Activated T-helper 17 cell treated with anti-CD3 and anti-CD28 coated beads, Interleukin-2, amount 50 U/mL, for 72 hours (primary cell): ENCODE measurements around the gene TUBGCP6. TPM values are rescaled to one million over a fixed set of nuclear protein-coding genes. Genes with fewer than 3 reads are reported as not detected.

Source experiments
- ATAC-seq: fragments of 150-1000 bp; cut with Tn5 transposase; replicated peaks from 2 replicates; pipeline ENCODE4 v1.10.0; 2021; ENCODE audit warnings: mild to moderate bottlenecking, moderate library complexity
- H3K27ac Mint-ChIP-seq: one replicate; pipeline ENCODE4 v1.8.0; 2022; ENCODE audit warnings: mixed read lengths
- H3K27me3 Mint-ChIP-seq: one replicate; pipeline ENCODE4 v1.8.0; 2022; ENCODE audit warnings: mixed read lengths
- H3K36me3 Mint-ChIP-seq: one replicate; pipeline ENCODE4 v1.8.0; 2022; ENCODE audit warnings: low read depth, mild to moderate bottlenecking, mixed read lengths
- H3K4me1 Mint-ChIP-seq: one replicate; pipeline ENCODE4 v1.8.0; 2022; ENCODE audit warnings: mixed read lengths
- H3K4me3 Mint-ChIP-seq: one replicate; pipeline ENCODE4 v1.8.0; 2022; ENCODE audit warnings: mild to moderate bottlenecking, mixed read lengths
- H3K9me3 Mint-ChIP-seq: one replicate; pipeline ENCODE4 v1.8.0; 2022; ENCODE audit warnings: mixed read lengths
- total RNA-seq, 2 donors: library from RNA; stranded (reverse); gene quantifications; one replicate each; pipeline ENCODE4 v1.2.3, GENCODE V29; 2022

TUBGCP6 gene
- total RNA-seq, 2 donors from 2014 or later, result 44.5 to 51.1 TPM

GRCh38 chr22:50190941-50191741 lies 53.7 kb downstream of the TUBGCP6 start:
- Mint-ChIP-seq H3K4me1 (peaks cover 6% of the 10 kb centered on the region), H3K36me3 (peaks cover 37% of the 10 kb centered on the region), H3K9me3 (no peaks in the 10 kb centered on the region), H3K4me3 (peak overlapping the region; percentile 88), H3K27ac (peak overlapping the region; percentile 93), H3K27me3 (no peaks in the 10 kb centered on the region)
- peak; percentile 71 for ATAC-seq

- ATAC-seq, result peak; percentile 63
- H3K36me3 Mint-ChIP-seq, result peaks cover 30% of the 10 kb centered on the region
Measured at GRCh38 chr22:50190182-50190940, 54.5 kb downstream of the TUBGCP6 start.

GRCh38 chr22:50189849-50190181 lies 55.0 kb downstream of the TUBGCP6 start:
- Mint-ChIP-seq H3K36me3 (peaks cover 24% of the 10 kb centered on the region), H3K4me1 (peaks cover 6% of the 10 kb centered on the region), H3K4me3 (peak overlapping the region; percentile 88), H3K27me3 (no peaks in the 10 kb centered on the region), H3K9me3 (no peaks in the 10 kb centered on the region), H3K27ac (peak overlapping the region; percentile 89)
- peak; percentile 0 for ATAC-seq

More at GRCh38 chr22:50190182-50190940, 54.5 kb downstream of the TUBGCP6 start:
- Mint-ChIP-seq H3K27ac (peak overlapping the region; percentile 93), H3K4me1 (peaks cover 6% of the 10 kb centered on the region), H3K9me3 (no peaks in the 10 kb centered on the region), H3K4me3 (peak overlapping the region; percentile 88), H3K27me3 (no peaks in the 10 kb centered on the region)

- Mint-ChIP-seq H3K4me3 (peak overlapping the region; percentile 88), H3K27me3 (no peaks in the 10 kb centered on the region), H3K4me1 (peaks cover 6% of the 10 kb centered on the region), H3K9me3 (no peaks in the 10 kb centered on the region), H3K36me3 (peaks cover 21% of the 10 kb centered on the region), H3K27ac (peak overlapping the region; percentile 89)
- no peak for ATAC-seq
Measured at GRCh38 chr22:50189184-50189848, 55.5 kb downstream of the TUBGCP6 start.

DNA sequence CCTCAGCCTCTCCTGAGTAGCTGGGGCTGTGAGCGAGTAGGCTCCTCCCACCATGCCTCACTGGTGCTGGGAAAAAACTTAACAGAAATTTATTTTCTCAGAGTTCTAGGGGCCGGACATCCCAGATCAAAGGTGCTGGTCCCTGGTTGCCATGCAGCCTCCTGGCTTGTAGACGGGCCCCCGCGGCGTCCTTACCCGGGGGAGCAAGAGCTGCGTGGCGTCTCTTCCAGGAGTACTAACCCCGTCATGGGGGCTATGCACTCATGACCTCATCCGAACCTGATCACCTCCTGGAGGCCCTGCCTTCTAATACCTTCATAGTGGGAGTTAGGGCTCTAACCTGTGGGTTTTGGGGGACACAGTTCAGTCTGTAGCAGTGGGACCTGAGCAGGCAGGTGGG lies 56.5 kb downstream of the TUBGCP6 start:
- Mint-ChIP-seq H3K27me3 (no peaks in the 10 kb centered on the region), H3K4me3 (peak overlapping the region; percentile 90), H3K4me1 (peaks cover 6% of the 10 kb centered on the region), H3K9me3 (no peaks in the 10 kb centered on the region), H3K27ac (no peak overlapping the region), H3K36me3 (peaks cover 21% of the 10 kb centered on the region)
- ATAC-seq, result no peak

DNA sequence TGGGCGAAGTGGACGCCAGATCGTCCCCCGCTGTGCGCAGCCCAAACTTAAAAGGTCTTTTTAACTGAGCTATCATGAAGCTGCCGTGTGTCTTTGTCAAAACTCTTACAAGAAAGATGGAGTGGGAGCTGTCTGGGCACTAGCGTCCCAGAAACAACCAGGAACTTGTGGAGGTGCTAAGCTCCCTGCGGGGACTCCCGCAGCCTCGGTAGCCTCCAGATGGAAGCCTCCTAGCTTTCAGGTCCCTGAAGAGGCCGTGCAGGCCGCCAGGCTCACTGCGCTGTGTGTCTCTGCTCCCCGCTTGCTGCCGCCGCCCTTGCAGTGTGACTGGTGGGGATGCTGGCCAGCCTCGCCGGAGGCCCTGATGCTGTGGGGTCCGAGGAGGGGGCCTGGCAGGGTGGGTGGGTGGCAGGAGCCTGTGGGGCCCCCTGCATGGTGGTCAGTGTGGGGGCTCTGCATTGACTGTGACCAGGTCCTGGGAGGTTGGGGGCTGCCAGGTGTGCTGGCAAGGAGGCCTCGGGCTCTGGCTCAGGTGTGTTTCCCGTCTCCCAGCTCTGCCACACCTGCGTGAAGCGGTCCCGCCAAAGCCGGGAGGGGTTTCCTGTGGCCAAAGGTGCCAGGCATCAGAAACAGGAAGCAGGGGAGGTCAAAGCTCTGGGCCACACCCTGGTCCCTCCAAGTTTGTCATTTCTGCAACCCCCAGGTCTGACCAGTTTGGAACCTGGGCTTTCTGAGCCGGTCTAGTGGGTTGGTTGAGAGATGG lies 57.9 kb downstream of the TUBGCP6 start:
- Mint-ChIP-seq H3K9me3 (no peaks in the 10 kb centered on the region), H3K27me3 (no peaks in the 10 kb centered on the region), H3K27ac (peak overlapping the region; percentile 95), H3K4me1 (peaks cover 6% of the 10 kb centered on the region), H3K4me3 (peak overlapping the region; percentile 90), H3K36me3 (peaks cover 15% of the 10 kb centered on the region)
- ATAC-seq, result no peak

DNA sequence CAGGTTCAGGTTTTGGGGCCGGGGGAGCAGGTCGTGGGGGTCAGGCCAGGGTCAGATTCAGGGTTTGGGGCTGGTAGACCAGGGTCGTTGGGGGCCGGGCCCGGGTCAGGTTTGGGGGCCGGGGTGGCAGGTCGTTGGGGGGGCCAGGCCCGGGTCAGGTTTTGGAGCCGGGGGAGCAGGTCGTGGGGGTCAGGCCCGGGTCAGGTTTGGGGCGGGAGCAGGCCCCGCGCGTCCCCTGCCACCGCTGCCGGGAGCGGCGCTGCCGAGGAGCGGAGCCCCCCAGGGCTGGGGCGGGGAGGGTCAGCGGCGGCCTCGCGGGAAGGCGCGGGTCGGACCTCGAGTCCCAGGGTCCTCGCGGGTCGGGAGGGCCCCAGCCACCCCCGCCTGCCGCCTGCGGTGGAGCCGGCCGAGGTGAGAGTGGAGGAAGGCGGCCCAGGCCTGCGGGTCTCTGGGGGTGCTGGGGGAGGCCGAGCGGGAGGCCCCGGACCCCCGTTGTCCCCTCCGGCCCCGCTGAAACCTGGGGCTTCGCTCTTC lies 58.6 kb downstream of the TUBGCP6 start:
- H3K36me3 Mint-ChIP-seq, result peaks cover 8% of the 10 kb centered on the region
- no peaks in the 10 kb centered on the region for H3K27me3 Mint-ChIP-seq
- no peak for ATAC-seq
- H3K9me3 Mint-ChIP-seq, result no peaks in the 10 kb centered on the region
- H3K4me3 Mint-ChIP-seq, result peak overlapping the region; percentile 90
- peaks cover 2% of the 10 kb centered on the region for H3K4me1 Mint-ChIP-seq
- H3K27ac Mint-ChIP-seq, result peak overlapping the region; percentile 95

DNA sequence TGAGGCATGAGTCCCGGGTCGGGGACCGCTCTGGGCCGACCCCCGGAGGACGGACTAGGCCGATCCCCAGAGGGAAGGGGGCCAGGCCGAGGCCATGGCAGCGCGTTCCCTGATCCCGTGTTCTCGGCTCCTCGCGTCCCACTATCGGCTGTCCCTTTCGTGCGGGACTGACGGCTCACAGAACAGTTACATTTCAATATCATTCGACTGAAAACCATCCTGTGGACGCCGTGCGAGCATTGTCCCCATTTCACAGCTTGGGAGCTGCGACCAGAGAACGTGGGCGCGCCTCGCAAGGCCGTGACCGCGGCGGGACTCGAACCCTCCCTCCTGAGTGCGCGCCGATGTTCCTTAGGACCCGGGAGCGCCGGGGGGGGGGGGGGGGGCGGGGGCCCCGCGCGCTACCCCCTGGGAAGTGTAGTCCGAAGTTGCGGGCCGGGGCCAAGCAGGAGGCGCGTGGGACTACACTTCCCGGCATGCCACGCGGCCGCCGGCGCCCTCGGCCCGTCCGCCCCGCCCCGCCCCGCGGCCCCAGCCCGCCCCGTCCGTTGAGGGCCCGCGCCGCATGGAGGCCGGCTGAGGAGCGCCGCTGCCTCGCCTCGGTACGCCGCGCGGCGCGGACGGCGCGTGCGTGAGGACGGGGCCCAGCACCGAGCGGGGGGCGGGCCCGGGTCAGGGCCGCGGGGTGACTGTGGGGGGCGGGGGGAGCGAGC lies 59.3 kb downstream of the TUBGCP6 start, which contains the start of gene TRABD:
TRABD (plus strand) TSS at position 539 of the 713 bp plus-strand sequence. CDS start 7,148 bp downstream, outside the sequence.
- Mint-ChIP-seq H3K4me3 (peak within 1 kb of the TSS; percentile 90), H3K27me3 (no peaks in the 10 kb centered on the region), H3K9me3 (no peaks in the 10 kb centered on the region), H3K36me3 (peaks cover 5% of the 10 kb centered on the region), H3K27ac (peak within 1 kb of the TSS; percentile 95), H3K4me1 (no peaks in the 10 kb centered on the region)
- peak; percentile 86 for ATAC-seq

DNA sequence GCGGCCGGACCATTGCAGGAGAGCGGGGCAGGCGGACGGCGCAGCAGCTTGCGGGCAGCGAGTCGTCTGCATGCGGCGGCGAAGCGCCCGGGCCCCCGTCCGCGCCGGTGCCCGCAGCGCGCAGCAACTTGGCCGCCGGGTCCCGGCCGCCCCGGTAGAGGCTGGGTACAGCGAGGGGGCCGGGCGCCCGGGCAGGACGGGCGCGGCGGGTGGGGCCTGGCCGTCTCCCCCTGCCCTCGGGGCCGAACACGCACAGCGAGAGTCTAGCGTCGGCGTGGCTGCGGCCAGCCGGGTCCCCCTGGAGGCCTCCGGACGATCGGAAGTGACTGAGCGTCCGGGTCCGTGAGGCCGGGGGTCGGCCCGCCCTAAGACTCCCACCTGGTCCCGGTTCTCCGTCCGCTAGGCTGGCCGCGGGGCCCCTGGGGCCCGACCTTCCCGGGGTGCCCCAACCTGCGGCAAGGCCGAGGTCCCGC lies 59.9 kb downstream of the TUBGCP6 start:
- no peaks in the 10 kb centered on the region for H3K9me3 Mint-ChIP-seq

DNA sequence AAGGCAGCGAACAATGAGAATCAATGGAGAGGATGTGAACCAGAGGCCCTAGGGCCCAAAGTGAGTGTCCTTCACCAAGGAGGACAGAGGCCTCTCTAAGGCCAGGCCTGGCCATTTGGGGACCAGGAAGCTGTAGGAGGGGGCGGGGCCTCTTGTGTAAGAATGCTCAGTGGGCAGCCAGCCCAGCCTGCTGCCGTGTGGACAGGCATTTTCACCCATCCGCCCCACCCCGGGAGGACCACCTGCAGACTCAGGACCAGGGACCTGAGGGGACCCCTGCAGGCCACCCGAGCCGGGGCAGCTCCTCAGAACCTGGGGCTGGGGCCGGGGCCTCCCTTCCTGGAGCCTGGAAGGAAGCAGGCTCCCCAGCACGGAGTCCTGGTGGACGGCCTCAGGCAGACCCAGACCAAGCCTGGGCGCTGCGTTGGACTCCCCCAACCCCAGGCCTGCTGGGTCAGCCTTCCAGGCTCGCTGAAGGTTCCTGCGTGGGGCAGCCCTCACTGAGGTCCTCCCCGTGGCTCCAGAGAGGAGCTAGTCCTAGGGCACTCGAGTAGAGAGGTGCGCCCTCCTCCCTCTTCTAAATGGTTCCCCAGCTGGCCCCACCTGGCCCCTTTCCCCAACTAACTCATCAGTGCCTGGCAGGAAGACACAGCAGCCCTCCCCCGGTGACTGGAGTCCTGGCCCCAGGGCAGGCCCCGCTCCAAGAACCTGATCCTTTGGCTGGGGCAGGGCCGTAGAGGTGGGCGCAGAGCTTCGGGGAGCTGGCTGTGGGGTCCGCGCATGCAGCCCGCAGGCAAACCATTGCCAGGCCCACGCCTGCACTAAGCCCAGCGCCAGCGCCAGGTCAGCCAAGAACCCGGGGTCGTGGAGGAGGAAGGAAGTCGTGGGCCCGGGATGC lies 60.6 kb downstream of the TUBGCP6 start:
- Mint-ChIP-seq H3K4me3 (peak overlapping the region; percentile 66), H3K27ac (no peak overlapping the region), H3K4me1 (no peaks in the 10 kb centered on the region), H3K27me3 (peaks cover 5% of the 10 kb centered on the region), H3K36me3 (peaks cover 5% of the 10 kb centered on the region), H3K9me3 (no peaks in the 10 kb centered on the region)
- ATAC-seq, result no peak

More for the DNA sequence above, 59.9 kb downstream of the TUBGCP6 start:
- Mint-ChIP-seq H3K27me3 (no peaks in the 10 kb centered on the region), H3K36me3 (peaks cover 5% of the 10 kb centered on the region), H3K4me1 (no peaks in the 10 kb centered on the region), H3K4me3 (peak overlapping the region; percentile 67), H3K27ac (peak overlapping the region; percentile 54)
- no peak for ATAC-seq

GRCh38 chr22:50183141-50183971 lies 61.5 kb downstream of the TUBGCP6 start:
- Mint-ChIP-seq H3K9me3 (no peaks in the 10 kb centered on the region), H3K4me1 (no peaks in the 10 kb centered on the region), H3K4me3 (no peak overlapping the region), H3K27me3 (peaks cover 5% of the 10 kb centered on the region), H3K36me3 (peaks cover 5% of the 10 kb centered on the region), H3K27ac (no peak overlapping the region)
- ATAC-seq, result no peak
